ENCODE results near the gene KMT2B.

KMT2B gene

GRCh38 chr19:35748106-35749020 lies 30.6 kb downstream of the KMT2B start, which contains the start of gene LIN37 (continued):
- TF ChIP-seq ZSCAN30 (tag by site-specific recombination; IDR thresholded peaks at IDR 0.05) (no peak; the same call in 1 of the 2 replicates), ZNF133 (tag by site-specific recombination; IDR thresholded peaks at IDR 0.05) (peak; percentile 48), BCL11A (tag by site-specific recombination; IDR thresholded peaks at IDR 0.05; ENCODE audit: low read depth) (peak; percentile 69), ZNF155 (tag by site-specific recombination; IDR thresholded peaks at IDR 0.05) (no peak; the same call in 1 of the 2 replicates), ZNF121 (tag by site-specific recombination; IDR thresholded peaks at IDR 0.05) (no peak), ZIC2 (tag by site-specific recombination; IDR thresholded peaks at IDR 0.05) (no peak), GLIS1 (tag by site-specific recombination; IDR thresholded peaks at IDR 0.05) (peak; percentile 59; the same call in 1 of the 2 replicates), ZNF660 (tag by site-specific recombination; IDR thresholded peaks at IDR 0.05) (0 out of 2 replicates have a peak, but pooled peaks have one; percentile 72), GFI1B (tag by site-specific recombination; IDR thresholded peaks at IDR 0.05) (no peak; the same call in 1 of the 2 replicates), ZNF48 (tag by site-specific recombination; IDR thresholded peaks at IDR 0.05) (no peak), ZNF112 (tag by site-specific recombination; IDR thresholded peaks at IDR 0.05) (no peak), ZNF175 (tag by site-specific recombination; IDR thresholded peaks at IDR 0.05) (no peak), KLF9 (tag by site-specific recombination; IDR thresholded peaks at IDR 0.05; ENCODE audit: low read depth) (peak; percentile 82), ZNF148 (tag by site-specific recombination; IDR thresholded peaks at IDR 0.05; ENCODE audit: borderline replicate concordance) (no peak), PRDM4 (tag by site-specific recombination; IDR thresholded peaks at IDR 0.05) (no peak; the same call in 1 of the 2 replicates), ZNF768 (tag by site-specific recombination; IDR thresholded peaks at IDR 0.05) (no peak), ZNF626 (tag by site-specific recombination; IDR thresholded peaks at IDR 0.05) (no peak), ZNF747 (tag by site-specific recombination; IDR thresholded peaks at IDR 0.05) (no peak), ZNF132 (tag by site-specific recombination; IDR thresholded peaks at IDR 0.05; ENCODE audit: borderline replicate concordance) (no peak), ZNF146 (tag by site-specific recombination; IDR thresholded peaks at IDR 0.05) (no peak), ZNF23 (tag by site-specific recombination; IDR thresholded peaks at IDR 0.05; ENCODE audit: borderline replicate concordance) (no peak), GLIS2 (tag by site-specific recombination; IDR thresholded peaks at IDR 0.05) (peak; percentile 63), ZXDB (tag by site-specific recombination; IDR thresholded peaks at IDR 0.05) (peak; percentile 94), ZNF174 (tag by site-specific recombination; IDR thresholded peaks at IDR 0.05) (no peak), ZNF629 (tag by site-specific recombination; IDR thresholded peaks at IDR 0.05) (peak; percentile 62; the same call in 1 of the 2 replicates), ZNF211 (tag by site-specific recombination; IDR thresholded peaks at IDR 0.05; ENCODE audit: low read depth) (no peak), ZNF302 (tag by site-specific recombination; IDR thresholded peaks at IDR 0.05; ENCODE audit: low read depth) (no peak), ZNF169 (tag by site-specific recombination; IDR thresholded peaks at IDR 0.05) (no peak), ZNF19 (tag by site-specific recombination; IDR thresholded peaks at IDR 0.05; ENCODE audit: low read depth) (no peak), ZNF473 (tag by site-specific recombination; IDR thresholded peaks at IDR 0.05) (no peak), ZNF549 (tag by site-specific recombination; IDR thresholded peaks at IDR 0.05) (no peak), ZBTB48 (tag by site-specific recombination; IDR thresholded peaks at IDR 0.05) (peak; percentile 80), ZNF248 (tag by site-specific recombination; IDR thresholded peaks at IDR 0.05) (no peak)
- TF ChIP-seq, protein P1, sequence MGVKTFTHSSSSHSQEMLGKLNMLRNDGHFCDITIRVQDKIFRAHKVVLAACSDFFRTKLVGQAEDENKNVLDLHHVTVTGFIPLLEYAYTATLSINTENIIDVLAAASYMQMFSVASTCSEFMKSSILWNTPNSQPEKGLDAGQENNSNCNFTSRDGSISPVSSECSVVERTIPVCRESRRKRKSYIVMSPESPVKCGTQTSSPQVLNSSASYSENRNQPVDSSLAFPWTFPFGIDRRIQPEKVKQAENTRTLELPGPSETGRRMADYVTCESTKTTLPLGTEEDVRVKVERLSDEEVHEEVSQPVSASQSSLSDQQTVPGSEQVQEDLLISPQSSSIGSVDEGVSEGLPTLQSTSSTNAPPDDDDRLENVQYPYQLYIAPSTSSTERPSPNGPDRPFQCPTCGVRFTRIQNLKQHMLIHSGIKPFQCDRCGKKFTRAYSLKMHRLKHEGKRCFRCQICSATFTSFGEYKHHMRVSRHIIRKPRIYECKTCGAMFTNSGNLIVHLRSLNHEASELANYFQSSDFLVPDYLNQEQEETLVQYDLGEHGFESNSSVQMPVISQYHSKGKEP (tag by site-specific recombination; IDR thresholded peaks at IDR 0.05): peak; percentile 48
